Fibroblast of skin of back (primary cell): ENCODE measurements around the gene ZFR2.

Experiments
- DNase-seq: peaks from one replicate; pipeline ENCODE4 v3.0.0-alpha.2; 2013

Gene ZFR2

DNA sequence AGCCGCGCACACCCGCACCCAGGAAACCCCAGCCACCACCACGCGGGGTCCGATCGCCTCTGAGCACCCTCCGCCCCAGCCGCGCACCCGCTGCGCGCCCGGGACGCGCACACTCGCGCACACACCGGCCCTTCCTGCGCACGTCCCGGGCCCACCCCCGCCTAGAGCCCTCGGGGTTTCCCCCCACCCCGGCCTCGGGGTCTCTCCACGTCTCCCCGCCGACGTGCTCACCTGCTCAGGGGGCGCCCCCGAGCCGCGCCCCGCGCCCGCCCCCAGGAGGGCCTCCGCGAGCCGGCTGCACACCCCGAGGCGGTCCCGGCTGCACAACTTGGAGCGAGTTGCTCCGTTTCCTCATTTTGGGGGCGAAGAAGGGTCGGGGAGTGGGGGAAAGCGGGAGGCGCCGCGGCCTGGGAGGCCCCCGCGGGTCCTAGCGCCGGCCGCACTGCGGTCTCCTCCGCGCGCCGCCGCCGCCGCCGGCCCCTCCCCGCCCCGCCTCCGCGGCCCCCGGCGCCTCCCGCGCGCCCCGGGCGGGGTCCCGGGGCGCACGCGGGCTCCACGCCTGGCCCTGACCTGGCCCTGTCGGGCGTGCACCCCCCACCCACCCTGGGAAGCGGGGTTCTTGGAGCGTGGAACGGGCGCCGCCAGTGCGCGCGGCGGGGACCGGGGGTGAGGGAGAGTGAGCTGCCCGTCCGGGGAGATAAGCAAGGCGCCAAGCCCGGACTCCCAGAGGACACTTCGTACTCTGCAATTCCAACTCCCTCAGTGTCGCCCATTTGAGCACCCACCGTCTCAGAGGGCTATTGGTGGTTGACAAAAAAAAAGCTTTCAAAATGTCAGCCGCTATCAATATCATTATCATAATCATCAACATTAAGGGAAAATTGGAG, 82.7 kb downstream of the ZFR2 start, which contains the start of gene MATK:
MATK (minus strand) TSS at position 444 of the 887 bp plus-strand sequence. CDS start 1,246 bp downstream, outside the sequence.
- no peak for DNase-seq

DNA sequence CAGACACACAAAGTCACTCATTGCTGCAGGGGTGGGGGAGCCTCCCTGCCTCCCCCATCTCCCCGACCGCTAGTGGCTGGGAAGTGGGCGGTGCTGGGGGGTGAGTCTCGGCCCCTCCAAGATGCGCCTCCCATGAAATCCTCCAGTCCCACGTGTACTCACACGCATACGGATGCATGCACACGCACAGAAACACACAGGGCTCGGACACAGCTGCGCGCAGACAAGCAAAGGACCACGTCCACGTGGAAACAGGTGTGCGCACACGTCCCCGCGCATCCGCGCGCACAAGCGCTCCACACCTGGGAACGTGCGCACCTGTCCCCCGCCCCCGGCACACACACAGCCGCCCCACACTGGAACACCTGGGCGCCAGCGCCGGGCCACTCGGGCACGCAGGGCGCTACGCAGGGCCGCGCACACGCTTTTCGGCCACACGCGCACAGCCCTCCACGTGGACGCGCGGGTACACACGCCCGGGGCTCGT, 83.3 kb downstream of the ZFR2 start:
- no peak for DNase-seq

DNA sequence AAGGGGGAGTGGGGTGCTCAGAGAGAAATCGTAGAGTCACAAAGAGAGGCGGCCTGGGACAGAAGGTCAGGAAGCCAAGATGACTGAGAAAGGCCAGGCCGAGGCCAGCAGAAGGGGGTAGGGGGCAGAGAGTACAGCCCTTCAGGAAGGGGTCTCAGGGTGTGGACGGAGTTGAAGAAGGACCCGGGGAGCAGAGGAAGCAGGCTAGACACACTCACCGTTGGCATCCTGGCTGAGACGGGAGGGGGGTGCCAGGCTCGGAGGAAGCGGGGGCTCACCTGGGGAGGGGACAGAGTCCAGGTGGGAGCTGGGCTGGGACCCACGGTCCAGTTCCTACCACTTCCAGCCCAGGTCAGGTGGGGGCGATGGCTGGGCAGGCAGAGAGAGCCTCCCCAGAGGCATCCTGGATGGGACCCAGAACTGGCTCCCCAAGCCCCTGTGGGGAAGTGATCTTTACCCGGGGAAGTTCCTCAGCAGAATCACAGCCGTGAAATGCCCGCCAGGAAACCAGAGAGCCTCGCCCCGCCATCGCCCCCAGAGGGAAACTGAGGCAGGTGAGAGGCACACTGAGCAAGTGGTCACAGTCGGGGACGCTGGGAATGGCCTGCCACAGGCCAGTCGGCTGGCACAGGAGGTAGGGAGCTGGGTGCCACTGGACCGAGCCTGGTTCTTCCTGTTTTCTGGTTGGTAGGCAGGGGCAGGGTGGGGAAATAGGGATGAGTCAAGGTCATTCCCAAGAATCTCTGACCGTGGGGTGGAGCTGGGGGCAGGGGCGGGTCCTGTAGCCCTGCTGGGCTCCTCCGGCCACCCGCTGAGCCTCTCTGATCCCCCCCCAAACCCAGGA, 84.0 kb downstream of the ZFR2 start:
- DNase-seq: no peak

DNA sequence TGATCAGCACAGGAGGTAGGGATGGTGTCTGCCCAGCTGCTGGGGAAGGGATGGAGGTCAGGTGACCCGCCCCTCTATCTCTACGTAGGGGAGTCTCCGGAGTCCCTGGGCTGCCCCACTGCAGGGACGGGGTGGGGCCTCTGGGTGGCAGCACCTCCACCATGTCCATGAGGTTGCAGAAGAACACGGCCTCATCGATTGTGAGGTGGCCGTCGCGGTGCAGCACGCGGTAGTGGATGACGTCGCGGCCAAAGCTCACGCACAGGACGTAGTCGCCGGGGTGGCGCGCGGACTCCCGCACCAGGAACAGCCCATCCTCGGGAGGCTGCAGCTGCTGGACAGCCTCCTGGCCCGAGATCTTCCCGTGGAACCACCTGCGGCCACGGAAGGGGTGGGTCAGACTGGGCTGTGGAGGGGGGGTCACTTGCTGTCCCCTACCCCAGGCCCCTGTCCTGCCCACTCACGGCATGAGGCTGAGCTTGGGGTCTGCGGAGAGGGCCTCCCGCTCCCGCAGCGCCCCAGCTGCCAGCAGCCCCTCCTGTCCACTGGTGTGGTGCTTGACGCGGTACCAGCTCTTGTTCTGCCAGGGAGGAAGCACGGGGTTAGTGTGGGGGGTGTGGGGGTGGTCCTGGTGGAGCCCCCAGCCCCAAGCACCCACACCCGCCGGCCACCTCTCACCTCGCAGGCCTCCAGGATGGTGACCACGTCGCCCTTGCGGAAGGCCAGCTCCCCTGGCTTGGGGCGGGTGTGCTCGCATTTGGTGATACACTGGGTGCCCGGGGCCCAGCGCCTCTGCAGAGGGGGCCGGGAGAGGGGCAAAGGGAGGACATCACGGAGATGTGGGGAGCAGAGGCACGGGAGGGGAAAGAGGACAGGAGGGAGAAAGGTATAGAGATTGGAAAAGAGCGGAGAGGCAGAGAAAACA, 84.9 kb downstream of the ZFR2 start:
- DNase-seq: no peak

DNA sequence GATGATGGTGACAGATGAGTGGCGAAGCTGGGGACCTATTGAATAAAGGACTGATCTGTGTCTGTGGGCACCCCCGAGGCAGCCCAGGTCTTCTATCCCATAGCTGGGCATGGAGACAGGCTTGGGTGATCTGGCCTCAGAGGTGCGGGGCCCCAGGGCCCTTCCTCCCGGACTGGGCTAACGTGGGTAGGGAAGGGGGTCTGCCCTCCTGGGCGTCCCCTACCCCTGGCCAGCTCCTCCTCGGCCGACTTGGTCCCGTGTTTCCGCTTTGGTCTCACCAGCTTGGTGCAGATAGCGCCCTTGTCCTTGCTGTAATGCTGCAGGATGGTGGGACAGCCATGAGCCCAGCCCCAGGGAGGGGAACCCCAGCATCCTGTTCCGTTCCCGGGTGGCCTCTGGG, 85.9 kb downstream of the ZFR2 start:
- no peak for DNase-seq

DNA sequence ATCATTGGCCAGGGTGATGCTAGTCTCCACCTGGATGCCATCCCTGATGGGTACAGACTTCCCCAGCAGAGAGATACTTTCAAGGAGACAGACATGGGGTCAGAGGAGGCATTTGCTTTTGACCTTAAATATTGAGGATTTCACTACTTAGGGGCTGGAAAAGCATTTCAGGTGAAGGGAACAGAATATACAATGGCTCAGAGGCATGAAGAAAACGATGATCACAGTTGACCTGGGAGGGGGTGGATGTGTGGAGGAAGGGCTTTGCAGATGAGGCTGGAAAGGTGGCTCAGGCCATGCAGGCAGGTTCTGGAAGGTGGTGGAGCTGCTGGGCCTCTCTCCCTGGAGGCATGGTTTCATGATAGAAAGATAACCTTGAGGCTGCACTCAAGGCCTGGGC, 86.5 kb downstream of the ZFR2 start:
- DNase-seq: no peak

DNA sequence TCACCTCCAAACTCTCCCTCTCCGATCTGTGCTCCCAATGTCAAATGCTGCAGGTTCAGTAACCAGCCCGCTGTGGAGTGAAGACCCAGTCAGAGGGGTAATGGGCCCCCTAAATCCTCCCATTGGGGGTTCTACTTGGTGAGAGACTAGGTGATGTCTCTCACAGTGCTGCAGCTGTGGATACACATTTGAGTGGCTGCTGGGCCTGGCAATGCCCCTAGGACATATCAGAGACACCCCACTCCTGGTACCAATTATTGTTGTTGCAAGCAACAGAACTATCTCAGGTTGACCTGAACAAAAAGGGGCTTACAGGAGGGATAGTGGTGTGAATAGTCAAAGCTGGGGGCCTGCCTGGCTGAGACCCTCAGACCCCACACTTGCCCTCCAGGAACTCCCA, 87.2 kb downstream of the ZFR2 start:
- DNase-seq: no peak

DNA sequence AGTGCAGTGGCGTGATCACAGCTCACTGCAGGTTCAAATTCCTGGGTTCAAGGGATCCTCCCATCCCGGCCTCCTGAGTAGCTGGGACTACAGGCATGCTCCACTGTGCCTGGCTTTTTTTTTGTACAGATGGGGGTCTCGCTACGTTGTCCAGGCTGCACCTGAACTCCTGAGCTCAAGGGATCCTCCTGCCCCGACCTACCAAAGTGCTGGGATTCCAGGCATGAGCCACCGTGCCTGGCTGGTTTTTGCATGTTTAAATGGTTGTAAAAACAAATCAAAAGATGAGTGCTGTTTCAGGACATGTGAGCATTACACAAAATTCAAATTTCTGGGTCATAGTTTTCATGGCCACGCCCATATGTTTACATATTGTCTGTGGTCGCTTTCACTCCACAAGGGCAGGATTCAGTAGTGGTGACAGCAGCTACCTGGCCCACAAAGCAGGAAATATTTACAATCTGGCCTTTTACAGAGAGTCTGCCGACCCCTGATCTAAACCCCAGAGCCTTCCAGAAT, 88.0 kb downstream of the ZFR2 start:
- no peak for DNase-seq

DNA sequence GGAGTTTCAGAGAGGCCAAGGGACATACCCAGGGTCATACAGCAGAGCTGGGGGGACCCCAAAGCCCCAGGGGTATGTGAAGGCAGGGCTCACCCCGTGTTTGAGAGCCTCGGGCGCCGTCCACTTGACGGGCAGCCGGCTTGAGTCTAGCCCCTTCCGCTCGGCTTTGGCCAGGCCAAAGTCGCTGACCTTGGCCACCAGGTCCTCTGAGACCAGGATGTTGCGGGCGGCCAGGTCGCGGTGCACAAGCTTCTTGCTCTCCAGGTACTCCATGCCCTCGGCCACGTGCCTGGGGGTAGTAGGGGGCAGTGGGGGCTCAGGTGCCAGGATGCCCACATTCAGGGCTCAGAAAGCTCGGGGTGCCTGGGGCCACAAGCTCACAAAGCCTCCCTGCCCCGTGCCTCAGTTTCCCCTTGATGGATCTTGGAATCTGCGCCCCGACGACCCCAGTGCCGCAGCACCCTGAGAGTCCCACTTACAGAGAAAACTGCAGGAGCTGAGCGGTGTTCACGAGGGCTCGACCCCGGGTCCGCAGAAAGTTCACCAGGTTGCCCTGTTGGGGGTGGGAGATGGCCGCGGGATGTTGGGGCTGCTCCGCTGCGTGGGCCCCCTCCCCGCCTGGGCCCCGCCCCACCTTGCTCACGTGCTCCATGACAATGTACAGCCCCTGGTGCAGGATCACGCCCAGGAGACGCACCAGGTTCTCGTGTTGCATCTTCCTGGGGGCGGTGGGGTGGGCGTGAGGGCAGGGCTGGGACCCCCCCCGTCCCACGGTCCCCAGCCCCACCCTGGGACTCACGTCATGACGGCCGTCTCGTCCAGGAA, 89.7 kb downstream of the ZFR2 start:
- no peak for DNase-seq

DNA sequence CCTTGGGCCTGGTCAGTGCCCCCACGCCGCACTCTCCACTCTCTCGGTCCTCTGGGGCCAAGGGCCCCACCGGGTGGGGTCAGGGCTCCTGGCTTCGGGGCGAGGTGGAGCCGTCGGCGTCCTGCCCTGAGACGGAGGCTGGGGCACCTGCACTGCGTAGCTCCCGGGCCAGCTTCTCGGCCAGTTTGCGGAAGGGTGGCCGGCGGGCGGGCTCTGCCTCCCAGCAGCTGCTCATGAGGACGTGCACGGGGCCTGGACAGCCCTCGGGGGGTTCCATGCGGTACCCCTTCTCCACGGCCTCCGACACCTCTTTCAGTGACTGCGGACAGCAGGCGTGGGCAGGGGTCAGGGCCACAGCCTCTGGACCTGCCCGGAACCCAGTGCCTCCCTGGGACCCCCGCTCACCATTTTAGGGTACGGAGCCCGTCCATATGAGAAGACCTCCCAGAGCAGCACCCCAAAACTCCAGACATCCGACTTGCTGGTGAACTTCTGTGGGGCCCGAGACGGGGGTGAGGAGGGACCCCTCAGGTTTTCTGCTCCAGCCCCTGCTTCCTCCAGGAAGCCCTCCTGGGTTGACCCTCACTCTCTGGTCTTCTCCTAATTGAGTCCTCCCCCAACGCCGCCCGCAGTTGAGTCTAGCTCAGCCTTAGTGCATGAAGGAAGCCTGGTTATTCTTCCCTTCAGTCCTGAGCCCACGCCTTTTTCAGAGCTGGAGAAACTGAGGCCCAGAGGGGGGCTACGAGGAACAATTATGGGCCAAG, 90.6 kb downstream of the ZFR2 start:
- DNase-seq: no peak

DNA sequence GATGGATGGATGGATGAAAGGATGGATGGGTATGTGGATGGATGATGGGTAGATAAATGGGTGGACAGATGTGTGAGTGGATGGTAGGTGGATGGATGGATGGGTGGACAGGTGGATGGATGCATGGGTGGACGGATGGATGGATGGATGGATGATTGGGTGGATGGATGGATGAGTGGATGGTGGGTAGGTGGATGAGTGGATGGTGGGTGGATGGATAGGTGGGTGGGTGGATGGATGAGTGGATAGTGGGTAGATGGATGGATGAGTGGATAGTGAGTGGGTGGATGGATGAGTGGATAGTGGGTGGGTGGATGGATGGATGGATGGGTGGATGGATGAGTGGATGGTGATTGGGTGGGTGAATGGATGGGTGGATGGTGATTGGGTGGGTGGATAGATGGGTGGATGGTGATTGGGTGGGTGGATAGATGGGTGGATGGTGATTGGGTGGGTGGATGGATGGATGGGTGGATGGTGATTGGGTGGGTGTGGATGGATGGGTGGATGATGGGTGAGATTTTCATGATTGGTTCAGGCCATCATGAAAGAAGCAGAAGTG, 92.3 kb downstream of the ZFR2 start:
- no peak for DNase-seq

DNA sequence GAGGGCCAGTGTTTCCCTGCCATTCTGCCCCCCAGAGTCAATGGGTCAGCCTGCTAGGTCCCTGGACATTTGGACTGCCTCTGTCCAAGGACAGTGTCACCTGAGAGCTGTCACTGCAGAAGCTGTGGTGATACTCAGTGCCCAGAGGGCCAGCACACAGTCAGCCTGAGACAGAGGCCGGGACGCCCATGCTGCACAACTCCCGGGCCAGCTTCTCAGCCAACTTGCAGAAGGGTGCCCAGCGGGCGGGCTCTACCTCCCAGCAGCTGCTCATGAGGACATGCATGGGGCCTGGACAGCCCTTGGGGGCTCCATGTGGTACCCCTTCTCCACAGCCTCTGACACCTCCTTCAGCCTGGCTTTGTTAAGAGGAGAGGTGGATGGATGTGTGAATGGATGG, 93.0 kb downstream of the ZFR2 start:
- DNase-seq: no peak

DNA sequence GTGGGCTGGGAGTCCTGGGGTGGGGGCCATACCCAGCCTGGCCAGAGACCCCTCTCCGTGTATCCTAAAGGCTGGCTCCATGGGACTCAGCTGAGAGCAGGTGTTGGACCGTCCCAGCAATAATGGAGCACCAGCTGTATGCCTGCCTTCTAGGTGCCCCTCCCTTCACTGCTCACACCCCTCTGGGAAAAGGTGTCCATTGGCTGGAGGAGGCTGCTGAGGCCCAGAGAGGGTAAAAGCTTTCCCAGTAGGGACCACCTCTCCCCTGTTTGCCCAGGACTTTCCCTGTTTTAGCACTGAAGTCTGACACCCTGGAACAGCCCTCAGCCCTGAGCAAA, 93.5 kb downstream of the ZFR2 start:
- no peak for DNase-seq

DNA sequence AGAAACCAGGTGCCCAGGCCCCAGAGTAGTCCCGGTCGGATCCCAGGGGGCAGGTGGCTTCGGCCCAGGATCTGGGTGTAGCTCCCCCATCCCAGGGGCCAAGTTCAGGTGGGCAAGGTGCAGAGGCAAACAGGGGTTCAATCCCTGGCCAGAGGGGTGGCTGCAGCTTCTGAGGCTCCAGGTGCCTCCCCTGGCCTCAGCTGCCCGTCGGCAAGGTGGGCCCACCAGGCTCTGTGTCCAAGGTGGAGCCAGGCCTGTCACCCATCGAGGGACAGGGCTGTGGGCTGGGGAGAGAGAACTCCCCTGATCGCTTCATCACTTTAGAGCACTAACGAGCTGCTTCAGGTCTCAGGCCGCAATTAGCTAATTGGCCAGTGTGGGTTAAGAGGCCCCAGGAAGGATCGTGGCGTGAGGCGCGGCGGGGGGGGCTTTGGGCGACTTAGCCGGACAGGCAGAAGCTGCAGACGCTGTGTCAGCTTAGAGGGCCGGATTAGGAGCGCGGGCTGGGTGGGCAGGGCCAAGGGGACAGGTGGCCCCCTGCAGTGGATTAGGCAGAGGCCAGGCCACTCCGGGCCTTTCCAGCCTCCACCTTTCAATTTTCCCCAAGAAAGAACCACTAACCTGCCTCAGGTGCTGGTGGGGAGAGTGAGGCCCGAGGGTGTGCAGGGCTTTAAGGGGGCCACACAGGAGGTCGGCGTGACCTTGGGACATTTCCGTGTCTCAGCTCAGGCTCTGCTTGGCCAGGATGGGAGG, 94.0 kb downstream of the ZFR2 start:
- DNase-seq: no peak

DNA sequence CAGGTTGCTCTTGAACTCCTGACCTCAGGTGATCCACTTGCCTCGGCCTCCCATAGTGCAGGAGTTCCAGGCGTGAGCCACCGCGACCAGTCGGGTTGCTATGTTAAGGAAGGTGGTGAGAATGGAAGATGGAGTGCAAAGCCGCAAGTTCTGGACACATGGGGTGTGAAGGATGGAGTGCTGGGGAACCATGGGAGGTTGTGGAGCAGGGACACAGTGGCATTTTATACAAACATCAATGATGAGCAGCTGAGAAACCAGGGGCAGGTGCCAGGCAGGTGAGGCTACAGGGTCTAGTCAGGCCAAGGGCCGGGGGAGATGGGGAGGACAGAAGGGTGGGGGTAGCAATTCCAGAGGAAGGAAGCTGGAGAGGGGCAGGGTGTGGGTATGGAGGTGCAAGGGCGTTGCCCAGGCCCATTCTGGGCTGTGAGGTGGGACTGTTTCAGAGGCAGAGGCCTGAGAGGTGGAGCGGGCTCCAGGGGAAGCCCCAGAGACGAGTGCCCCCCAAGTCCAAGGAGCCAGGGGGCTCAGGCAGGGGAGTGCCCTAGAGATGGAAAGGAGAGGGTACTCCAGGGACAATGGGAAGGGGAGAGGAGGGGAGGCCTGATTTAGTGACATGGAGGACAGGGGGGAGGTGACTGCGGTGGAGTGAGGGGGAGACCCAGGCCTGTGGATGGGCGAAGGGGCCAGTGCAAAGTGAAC, 94.9 kb downstream of the ZFR2 start:
- no peak for DNase-seq

DNA sequence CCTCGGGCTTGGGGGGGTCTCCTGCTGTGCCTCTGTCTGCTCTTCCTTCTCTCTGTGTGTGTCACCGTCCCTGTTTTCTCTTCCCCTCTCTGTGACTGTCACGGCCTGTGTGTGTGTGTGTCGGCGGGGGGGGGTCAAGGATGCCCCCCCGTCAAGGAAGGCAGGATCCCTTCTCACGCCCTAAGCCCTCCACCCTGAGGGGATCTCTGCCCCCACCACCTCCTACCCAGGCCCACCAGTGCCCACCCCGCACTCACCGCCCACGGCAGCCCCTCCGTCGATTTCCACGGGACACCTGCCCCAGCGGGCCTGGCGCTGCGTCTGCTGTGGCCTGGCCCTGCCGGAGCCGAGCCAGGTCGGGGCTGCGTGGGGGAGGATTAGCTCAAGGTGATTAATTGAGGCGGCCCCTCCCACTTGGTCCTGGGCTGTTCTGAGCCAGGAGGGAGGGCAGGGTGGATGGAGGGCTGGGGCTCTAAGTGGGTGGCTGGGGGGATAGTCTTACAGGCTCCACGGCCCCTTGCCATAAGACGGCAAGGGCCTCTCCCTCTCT, 96.9 kb downstream of the ZFR2 start, which contains the start of gene RAX2:
RAX2 (minus strand) TSS at position 323 of the 550 bp plus-strand sequence. CDS start 486 bp downstream, outside the sequence.
- DNase-seq: no peak

DNA sequence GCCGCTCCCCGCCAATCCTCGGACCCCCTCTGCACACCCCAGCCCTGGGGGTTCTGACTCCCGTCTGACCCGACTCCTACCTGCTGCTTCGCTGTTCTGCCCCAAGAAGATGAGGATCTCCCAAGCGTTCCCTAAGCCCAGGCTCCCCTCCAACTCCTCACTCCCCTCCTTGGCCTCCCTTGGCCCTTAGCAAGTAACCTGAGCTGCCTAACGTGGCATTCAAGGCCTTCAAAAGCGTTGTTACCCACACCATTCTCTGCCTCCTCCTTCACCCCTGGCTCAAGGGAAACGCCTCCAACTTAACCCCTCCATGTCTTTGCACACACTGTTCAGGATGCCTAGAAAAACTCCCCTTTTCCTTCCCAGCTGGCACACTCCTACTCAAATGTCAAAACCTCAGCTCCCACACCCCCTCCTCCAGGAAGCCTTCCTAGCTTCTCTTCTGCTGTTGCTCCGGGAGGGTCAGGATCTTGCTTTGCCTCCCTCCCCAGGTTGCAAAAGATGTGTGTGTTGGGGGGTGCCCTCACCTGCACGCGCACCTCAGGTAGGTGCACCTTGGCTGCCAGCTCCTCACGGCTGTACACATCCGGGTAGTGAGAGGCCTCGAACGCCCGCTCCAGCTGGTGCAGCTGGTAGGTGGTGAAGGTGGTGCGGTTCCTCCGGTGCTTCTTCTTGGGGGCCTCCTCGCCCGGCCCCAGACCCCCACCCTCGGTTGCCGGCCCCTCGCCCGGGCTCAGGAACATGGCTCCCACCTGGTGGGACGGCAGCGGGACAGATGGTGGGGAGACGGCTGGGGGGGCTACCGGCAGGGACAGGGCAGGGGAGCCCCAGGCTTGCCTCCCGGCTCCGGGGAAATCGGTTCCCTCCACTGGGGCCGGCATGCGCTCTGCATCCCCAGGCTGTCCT, 97.6 kb downstream of the ZFR2 start:
- no peak for DNase-seq
